IPS DF 6.9 (cell line): Measurements from ENCODE around the gene CERS6.

Source experiments
- DNase-seq: peaks from one replicate; pipeline ENCODE4 v3.0.0-alpha.2; 2013; ENCODE audit warnings: low read depth, low spot score
- H3K27ac ChIP-seq: one replicate; pipeline ENCODE4 v1.5.1; 2013; ENCODE audit warnings: low read length, control low read depth
- H3K27me3 ChIP-seq: 2 replicates; pipeline ENCODE4 v1.6.1; 2013; ENCODE audit warnings: mild to moderate bottlenecking, low read length; ENCODE audit not compliant: control insufficient read depth, insufficient read depth
- H3K36me3 ChIP-seq: 2 replicates; pipeline ENCODE4 v1.6.1; 2013; ENCODE audit warnings: low read length; ENCODE audit not compliant: control insufficient read depth, insufficient read depth
- H3K4me1 ChIP-seq: 2 replicates; pipeline ENCODE4 v1.6.1; 2013; ENCODE audit warnings: low read length; ENCODE audit not compliant: control insufficient read depth, insufficient read depth
- H3K4me3 ChIP-seq: 2 replicates; pipeline ENCODE4 v1.5.1; 2013; ENCODE audit warnings: mild to moderate bottlenecking, low read length
- H3K9me3 ChIP-seq: 2 replicates; pipeline ENCODE4 v1.6.1; 2013; ENCODE audit warnings: low read length, inconsistent platforms; ENCODE audit not compliant: control insufficient read depth, insufficient read depth
- WGBS: extraction: QIAGEN DNeasy Blood & Tissue Kit; methylation state at CpG from one replicate; pipeline ENCODE4 v1.1.7; 2013; ENCODE audit warnings: mixed read lengths, missing lambda C conversion rate; ENCODE audit not compliant: insufficient read length, insufficient coverage; 5-methylcytosine and 5-hydroxymethylcytosine counted together

Gene CERS6

DNA sequence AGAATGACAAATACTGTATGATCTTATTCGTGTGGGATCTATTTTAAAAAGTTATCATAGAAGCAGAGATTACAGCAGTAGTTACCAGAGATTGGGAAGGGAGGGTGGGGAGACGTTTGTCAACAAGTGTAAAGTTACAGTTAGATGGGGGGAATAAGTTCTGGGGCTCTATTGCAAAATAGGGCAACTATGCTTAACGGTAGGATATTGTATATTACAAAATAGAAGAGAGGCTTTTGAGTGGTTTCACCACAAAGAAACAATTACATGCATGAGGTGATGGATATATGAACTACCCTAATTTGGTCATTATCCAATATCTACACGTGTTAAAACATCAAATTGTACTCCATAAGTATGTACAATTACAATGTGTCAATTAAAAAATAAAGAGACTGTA is 223.0 kb downstream of the CERS6 start:
- H3K27ac ChIP-seq: no peak overlapping the region
- H3K36me3 ChIP-seq: no peaks in the 10 kb centered on the region
- H3K27me3 ChIP-seq: no peaks in the 10 kb centered on the region
- no peak for DNase-seq
- no peak overlapping the region for H3K4me3 ChIP-seq
- no peaks in the 10 kb centered on the region for H3K9me3 ChIP-seq
- no peaks in the 10 kb centered on the region for H3K4me1 ChIP-seq
- no CpG with 5 or more reads among the region's 4 CpGs for WGBS

DNA sequence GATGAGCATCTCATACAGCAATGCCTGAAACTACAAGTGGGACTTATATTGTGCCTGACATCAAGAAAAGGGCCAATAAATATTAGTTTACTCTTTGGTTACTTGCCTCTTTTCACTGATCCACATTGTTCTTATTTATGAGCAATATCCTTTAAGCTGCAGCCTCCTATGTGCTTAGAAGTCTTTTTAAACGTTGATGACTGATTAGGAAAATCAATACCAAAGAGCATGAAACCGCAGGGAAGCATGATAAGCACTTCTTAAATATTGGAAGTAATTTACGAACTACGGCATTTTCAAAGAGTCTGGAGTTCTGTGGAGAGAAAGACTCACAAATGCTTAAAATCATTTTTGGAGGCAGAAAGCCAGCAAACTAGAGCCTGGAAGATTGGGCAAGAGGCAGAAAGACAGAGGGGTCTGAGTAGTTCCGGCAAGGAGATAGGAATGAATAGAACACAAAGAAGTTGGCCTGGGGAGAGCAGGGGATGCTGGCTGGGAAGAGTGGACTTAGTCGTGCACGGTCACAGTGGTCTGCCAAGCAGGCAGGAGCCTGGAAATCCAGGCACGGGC is 223.8 kb downstream of the CERS6 start:
- no peak for DNase-seq
- no CpG with 5 or more reads among the region's 8 CpGs for WGBS
- H3K4me1 ChIP-seq: no peaks in the 10 kb centered on the region
- no peak overlapping the region for H3K4me3 ChIP-seq
- H3K27ac ChIP-seq: no peak overlapping the region
- no peaks in the 10 kb centered on the region for H3K36me3 ChIP-seq
- no peaks in the 10 kb centered on the region for H3K9me3 ChIP-seq
- no peaks in the 10 kb centered on the region for H3K27me3 ChIP-seq

DNA sequence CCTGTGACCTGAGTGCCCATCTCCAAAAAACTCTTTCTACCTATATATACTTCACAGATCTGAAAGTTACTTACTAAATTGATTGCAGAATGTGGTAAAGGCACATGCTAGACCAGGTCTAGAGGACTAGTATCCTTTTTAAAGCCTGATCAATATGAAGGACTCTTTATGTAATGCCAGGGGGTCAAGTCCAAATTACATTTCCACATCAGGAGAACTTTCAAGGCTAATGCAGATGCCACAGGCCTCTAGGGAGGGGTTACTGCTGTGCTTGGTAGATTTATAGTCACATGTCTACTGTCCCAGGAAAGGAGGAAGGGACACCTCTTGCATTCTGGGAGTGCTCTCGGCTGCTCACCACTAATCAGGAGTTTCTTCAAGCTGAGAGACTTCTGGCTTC is 227.9 kb downstream of the CERS6 start:
- no peak for DNase-seq
- Histone ChIP-seq H3K27ac (no peak overlapping the region), H3K4me1 (no peaks in the 10 kb centered on the region), H3K27me3 (no peaks in the 10 kb centered on the region), H3K9me3 (no peaks in the 10 kb centered on the region), H3K36me3 (no peaks in the 10 kb centered on the region), H3K4me3 (no peak overlapping the region)
- no CpG with 5 or more reads among the region's 1 CpG for WGBS

DNA sequence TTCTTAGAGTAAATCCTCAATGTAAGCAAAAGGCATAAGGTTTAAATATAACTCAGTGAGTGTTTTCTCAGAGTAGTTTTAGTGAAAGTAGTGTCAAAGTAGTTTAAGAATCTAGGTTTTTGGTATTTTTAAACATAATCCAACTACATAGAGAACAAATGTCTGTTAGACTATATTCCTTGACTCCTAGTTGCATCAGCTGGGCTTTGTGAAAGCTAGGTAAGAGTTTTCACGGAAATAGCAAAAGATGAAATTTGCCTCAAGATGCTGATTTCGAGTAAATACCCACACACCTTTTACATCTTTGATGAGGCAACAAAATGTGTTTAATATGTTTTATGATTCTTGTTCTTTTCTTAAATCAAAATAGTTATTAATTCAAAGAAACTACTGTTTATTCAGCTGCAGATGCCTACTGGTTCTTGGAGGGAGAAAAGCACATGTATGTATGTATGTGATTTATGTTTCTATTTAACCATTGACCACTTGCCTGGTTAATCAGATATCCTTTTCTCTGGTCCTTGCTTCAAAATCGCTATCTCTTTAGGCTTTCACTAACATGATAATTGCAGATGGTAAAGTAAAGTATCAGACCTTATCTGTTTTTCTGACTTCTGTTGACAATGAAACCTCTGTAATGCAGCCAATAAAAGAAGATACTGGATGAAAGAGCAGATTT is 229.0 kb downstream of the CERS6 start:
- Histone ChIP-seq H3K27me3 (no peaks in the 10 kb centered on the region), H3K4me1 (no peaks in the 10 kb centered on the region), H3K27ac (no peak overlapping the region), H3K9me3 (no peaks in the 10 kb centered on the region), H3K36me3 (no peaks in the 10 kb centered on the region), H3K4me3 (no peak overlapping the region)
- DNase-seq: no peak
- WGBS: no CpG with 5 or more reads among the region's 3 CpGs

DNA sequence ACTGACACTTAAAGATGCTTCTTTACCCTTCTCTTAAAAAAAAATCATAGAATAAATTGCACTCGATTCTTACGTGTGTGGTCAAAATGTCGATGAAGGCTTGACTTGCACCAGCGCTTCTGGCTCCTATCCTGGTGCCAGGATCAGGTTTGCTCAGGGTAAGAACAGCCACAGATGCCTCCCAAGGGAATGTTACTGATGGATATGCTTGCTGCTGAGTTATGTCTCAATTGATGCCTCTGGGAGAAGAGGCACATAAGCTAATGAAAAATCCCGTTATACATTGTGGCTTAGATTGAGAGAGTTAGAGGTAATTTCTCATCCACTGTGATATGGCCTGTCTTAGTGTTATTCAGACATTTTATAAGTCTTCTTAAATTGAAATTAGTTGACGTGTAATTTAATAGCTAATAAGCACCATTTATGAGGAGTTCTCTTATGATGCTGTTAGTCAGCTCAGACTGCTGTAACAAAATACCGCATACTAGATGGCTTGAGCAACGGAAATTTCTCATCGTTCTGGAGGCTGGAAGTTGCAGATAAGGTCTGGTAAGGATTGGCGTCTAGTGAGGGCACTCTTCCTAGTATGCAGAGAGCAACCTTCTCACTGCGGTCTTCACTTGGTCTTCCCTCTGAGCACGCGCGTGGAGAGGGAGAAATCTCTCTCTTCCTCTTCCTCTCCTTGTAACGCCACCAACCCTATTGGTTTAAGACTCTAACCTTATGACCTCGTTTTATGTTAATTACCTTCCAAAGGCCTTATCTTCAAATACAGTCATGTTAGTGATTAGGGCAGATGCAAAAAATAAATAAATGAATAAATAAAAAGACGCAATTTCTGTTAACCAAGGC is 229.8 kb downstream of the CERS6 start:
- H3K4me1 ChIP-seq: no peaks in the 10 kb centered on the region
- H3K27ac ChIP-seq: no peak overlapping the region
- no peaks in the 10 kb centered on the region for H3K36me3 ChIP-seq
- no peaks in the 10 kb centered on the region for H3K9me3 ChIP-seq
- no peak overlapping the region for H3K4me3 ChIP-seq
- WGBS: no CpG with 5 or more reads among the region's 17 CpGs
- no peak for DNase-seq
- H3K27me3 ChIP-seq: no peaks in the 10 kb centered on the region

DNA sequence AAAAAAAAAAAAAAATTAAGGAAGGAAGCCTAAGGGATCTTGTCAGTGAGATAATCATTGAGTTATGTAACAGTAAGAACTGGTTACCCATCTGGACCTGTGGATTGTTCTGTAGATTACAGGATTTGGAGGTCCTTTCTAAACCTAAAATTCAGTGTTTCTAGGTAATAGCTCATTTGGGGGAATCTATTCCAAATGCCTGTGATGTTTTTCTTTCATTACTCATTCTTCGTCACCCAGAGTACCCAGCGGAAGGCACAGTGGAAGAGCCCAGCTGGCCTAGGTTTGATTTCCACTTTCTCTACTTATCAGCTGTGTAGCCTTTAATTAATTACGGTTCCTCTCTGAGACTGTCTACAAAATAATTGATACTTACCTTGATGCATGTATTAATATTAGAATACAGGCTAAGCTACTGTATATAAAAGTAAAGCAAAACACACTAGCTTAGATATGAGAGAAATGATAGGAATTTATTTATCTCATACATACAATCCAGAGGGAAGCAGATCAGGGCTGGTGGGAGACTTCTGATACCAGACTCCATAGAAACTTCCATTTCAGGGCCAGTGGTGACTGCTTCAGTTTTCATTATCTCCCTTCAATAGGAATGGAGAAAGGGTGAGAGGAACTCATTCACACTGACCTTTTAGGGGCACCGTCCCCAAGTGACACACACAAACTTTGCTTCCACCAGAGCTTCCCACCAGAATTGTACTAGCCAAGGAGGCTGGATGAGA is 230.6 kb downstream of the CERS6 start:
- Histone ChIP-seq H3K4me1 (no peaks in the 10 kb centered on the region), H3K9me3 (no peaks in the 10 kb centered on the region), H3K36me3 (no peaks in the 10 kb centered on the region), H3K27me3 (no peaks in the 10 kb centered on the region), H3K27ac (no peak overlapping the region), H3K4me3 (no peak overlapping the region)
- no CpG with 5 or more reads among the region's 4 CpGs for WGBS
- DNase-seq: no peak

DNA sequence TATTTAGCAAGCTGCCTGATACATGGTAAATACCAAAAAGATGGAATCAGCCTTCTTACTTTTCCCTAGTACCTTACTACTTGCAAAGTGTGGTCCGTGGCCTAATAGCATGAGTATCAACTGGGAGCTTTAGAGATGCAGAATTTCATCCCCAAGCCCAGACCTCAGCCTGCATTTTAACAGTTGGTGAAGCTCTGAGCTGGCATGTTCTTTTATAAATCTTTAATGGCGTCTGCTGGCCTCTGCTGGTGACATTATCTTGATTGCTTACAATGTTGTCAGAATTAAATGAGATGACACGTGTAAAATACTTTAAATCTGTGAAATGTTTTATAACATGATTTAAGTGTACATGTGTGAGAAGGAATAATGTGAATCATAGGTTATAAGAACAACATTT is 231.2 kb downstream of the CERS6 start:
- DNase-seq: no peak
- WGBS: no CpG with 5 or more reads among the region's 3 CpGs
- H3K36me3 ChIP-seq: no peaks in the 10 kb centered on the region
- no peaks in the 10 kb centered on the region for H3K27me3 ChIP-seq
- no peaks in the 10 kb centered on the region for H3K9me3 ChIP-seq
- H3K4me3 ChIP-seq: no peak overlapping the region
- H3K27ac ChIP-seq: no peak overlapping the region
- H3K4me1 ChIP-seq: no peaks in the 10 kb centered on the region

DNA sequence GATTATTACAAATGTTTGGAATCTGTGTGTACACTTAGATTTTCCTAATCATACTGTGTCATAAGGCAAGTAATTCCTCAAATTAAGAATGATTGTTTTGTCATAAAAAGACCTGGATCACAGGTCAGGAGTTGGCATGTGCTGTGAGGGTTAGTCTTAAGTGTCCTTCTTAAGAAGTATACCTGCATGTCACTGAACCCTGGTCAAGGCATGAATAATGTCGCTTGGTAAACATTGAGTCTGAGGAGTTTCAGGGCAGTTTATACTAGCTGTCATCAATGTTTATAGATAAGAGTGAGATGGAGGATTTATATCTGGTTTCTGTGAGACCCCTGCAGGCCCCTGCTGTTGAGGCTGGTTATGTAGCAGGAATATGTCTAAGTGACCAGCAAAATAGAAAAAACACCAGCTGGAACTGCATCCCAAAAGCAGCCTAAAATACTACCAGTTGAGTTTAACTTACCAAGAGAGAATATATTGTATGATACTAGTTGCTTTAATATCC is 234.4 kb downstream of the CERS6 start:
- H3K4me1 ChIP-seq: no peaks in the 10 kb centered on the region
- H3K9me3 ChIP-seq: no peaks in the 10 kb centered on the region
- WGBS: no CpG with 5 or more reads among the region's 1 CpG
- H3K36me3 ChIP-seq: no peaks in the 10 kb centered on the region
- H3K4me3 ChIP-seq: no peak overlapping the region
- no peak for DNase-seq
- H3K27ac ChIP-seq: no peak overlapping the region
- H3K27me3 ChIP-seq: no peaks in the 10 kb centered on the region

DNA sequence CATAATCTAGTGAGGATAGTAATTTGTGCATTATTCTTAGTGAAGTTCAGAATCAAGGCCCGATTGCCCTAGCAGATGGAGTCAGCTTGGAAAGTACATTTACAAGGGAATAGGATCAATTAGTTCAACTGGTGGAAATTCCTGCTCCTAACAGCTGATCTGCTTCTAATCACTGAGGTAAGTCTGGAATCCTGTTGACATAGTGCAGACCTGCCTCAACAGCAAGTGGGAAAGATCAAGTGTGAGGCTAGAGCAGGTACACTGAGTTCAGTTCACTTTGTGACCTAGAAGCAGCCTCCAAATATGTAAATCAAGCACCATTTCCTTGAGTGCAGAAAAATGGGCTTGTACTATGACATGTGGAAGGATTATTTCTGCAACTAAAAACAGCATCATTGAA is 235.1 kb downstream of the CERS6 start:
- no peaks in the 10 kb centered on the region for H3K9me3 ChIP-seq
- WGBS: no CpG with 5 or more reads among the region's 1 CpG
- DNase-seq: no peak
- H3K4me3 ChIP-seq: no peak overlapping the region
- H3K4me1 ChIP-seq: no peaks in the 10 kb centered on the region
- H3K27ac ChIP-seq: no peak overlapping the region
- H3K36me3 ChIP-seq: no peaks in the 10 kb centered on the region
- H3K27me3 ChIP-seq: no peaks in the 10 kb centered on the region

DNA sequence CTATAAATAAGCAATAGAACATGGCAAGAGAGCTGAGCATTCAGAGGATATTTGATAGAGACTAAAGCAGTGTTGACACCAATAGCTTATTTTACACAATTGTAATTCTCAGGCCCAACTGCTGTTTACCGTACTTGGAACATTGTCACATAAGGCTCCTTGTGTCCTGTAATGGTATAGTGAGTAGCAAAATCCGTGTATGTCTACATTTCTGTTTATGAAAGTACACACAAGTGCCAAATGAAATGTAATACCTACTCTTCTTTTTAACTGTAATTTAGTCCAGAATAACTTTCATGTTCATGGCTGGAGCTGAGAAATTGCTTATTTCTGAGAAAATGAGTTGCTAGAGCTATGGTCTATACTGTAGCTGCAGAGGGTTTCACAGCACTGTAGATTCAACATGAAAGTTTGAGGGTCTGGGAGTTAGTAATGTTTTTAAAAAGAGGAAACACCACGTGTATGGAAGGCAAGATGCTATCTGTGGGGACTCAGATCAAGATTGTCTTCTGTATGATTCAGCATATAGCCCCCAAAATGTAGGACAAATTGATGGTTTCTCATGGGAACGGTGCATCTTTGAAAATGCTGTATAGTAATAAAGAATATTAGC is 236.2 kb downstream of the CERS6 start:
- Histone ChIP-seq H3K4me3 (no peak overlapping the region), H3K4me1 (no peaks in the 10 kb centered on the region), H3K27ac (no peak overlapping the region), H3K27me3 (no peaks in the 10 kb centered on the region), H3K36me3 (no peaks in the 10 kb centered on the region), H3K9me3 (no peaks in the 10 kb centered on the region)
- no peak for DNase-seq
- WGBS: no CpG with 5 or more reads among the region's 4 CpGs
